ENCODE results near the gene SERPINA12.

SERPINA12 gene
- 0 to 1.9 (median 0) reads per million in 17 experiments for total RNA-seq

GRCh38 chr14:94509356-94509755 is at the start of gene SERPINA12:
TSS of gene SERPINA12 (minus strand) at chr14:94509469. CDS start at chr14:94498397, 11,072 bp downstream.
- DNase-seq: no peak

- DNase-seq: no peak
These were observed 49.6 kb upstream of the SERPINA12 start for GRCh38 chr14:94558842-94559241.

- no peak for DNase-seq
These were observed 48.1 kb upstream of the SERPINA12 start for GRCh38 chr14:94557327-94557726.

GRCh38 chr14:94555991-94556390 is 46.7 kb upstream of the SERPINA12 start:
- DNase-seq: no peak

- DNase-seq: no peak
These were observed 40.8 kb upstream of the SERPINA12 start for GRCh38 chr14:94550041-94550440.

GRCh38 chr14:94548999-94549985 is 40.0 kb upstream of the SERPINA12 start:
- peak; percentile 46 to 75 (median 68) for DNase-seq

- no peak for DNase-seq
These were observed 39.1 kb upstream of the SERPINA12 start for GRCh38 chr14:94548131-94548998.

- no peak for DNase-seq
These were observed 38.5 kb upstream of the SERPINA12 start for GRCh38 chr14:94547726-94548125.

GRCh38 chr14:94547151-94547680 is 37.9 kb upstream of the SERPINA12 start:
- no peak for DNase-seq

- no peak for DNase-seq
These were observed 36.0 kb upstream of the SERPINA12 start for GRCh38 chr14:94545131-94545841.

- DNase-seq: no peak
These were observed 35.5 kb upstream of the SERPINA12 start for GRCh38 chr14:94544726-94545125.

- DNase-seq: no peak
These were observed 34.3 kb upstream of the SERPINA12 start for GRCh38 chr14:94543449-94544124.

GRCh38 chr14:94542811-94543440 is 33.7 kb upstream of the SERPINA12 start:
- DNase-seq: no peak

- DNase-seq: no peak
These were observed 33.0 kb upstream of the SERPINA12 start for GRCh38 chr14:94542111-94542810.

GRCh38 chr14:94541234-94541975 is 32.1 kb upstream of the SERPINA12 start:
- no peak for DNase-seq

GRCh38 chr14:94540031-94540794 is 30.9 kb upstream of the SERPINA12 start:
- DNase-seq: no peak

GRCh38 chr14:94539181-94539580 is 29.9 kb upstream of the SERPINA12 start:
- no peak for DNase-seq

GRCh38 chr14:94538070-94538740 is 28.9 kb upstream of the SERPINA12 start:
- DNase-seq: no peak
